Measurements from ENCODE around the gene KLHL34. TPM values are rescaled to one million over a fixed set of nuclear protein-coding genes. Genes with fewer than 3 reads are reported as not detected.

KLHL34 gene
- total and polyA plus RNA-seq, 7 donors, result 0.28 to 1.5 (median 1.2) TPM; not detected in 3

Other genes starting within 250 kb of the KLHL34 start
- gene SMPX, start 99.8 kb upstream of the KLHL34 start, total RNA-seq, result 100 to 1,000 TPM in 1 of 4 donors, 10 to 100 TPM in 3; 23.4 to 111 (median 31.9) TPM
- gene SMPX, start 99.8 kb upstream of the KLHL34 start, polyA plus RNA-seq, result 1 to 10 TPM in 1 of 3 donors, under 1 TPM in 1, not detected in 1; 0.89 to 4.8 TPM
- 10 to 100 TPM in 3 of 4 donors, 1 to 10 TPM in 1; 9.9 to 15.8 (median 12.7) TPM for gene MBTPS2, start 181.3 kb upstream of the KLHL34 start, total RNA-seq
- gene MBTPS2, start 181.3 kb upstream of the KLHL34 start, polyA plus RNA-seq, result 1 to 10 TPM in 2 of 3 donors, under 1 TPM in 1; under 0.01 to 4.3 (median 1.2) TPM
- 1 to 10 TPM; 2.1 to 4.2 (median 3.0) TPM for gene YY2, start 197.7 kb upstream of the KLHL34 start, total RNA-seq
- gene YY2, start 197.7 kb upstream of the KLHL34 start, polyA plus RNA-seq, result under 1 TPM in 1 of 3 donors, not detected in 2; 0.77 TPM

Measured in sigmoid colon (tissue), 7 donors.